ENCODE results near the gene ATRNL1. TPM values are rescaled to one million over a fixed set of nuclear protein-coding genes. Genes with fewer than 3 reads are reported as not detected.

The ATRNL1 gene
- total and polyA plus RNA-seq, 2 of the 8 experiments (the other 6 are each of a cell fraction or from before 2014, with no cell fraction given) = 5.1 to 17.6 TPM

GRCh38 chr10:115171392-115171960 is 78.3 kb downstream of the ATRNL1 start:
- no peaks in the 10 kb centered on the region for H3K9me3 ChIP-seq (ENCODE audit: insufficient read depth in 2 of 2, low read depth in 1 of 2, low read length in 1 of 2)
- no peak overlapping the region for H3K56ac ChIP-seq (replicated peaks; ENCODE audit: insufficient read length, low read depth, low read length)
- H3K4ac ChIP-seq (replicated peaks; ENCODE audit: insufficient read length, low read depth, low read length) = no peak overlapping the region
- FAIRE-seq (no peak), DNase-seq (ENCODE audit: low read depth in 1 of 2, low spot score in 2 of 2) (no peak)
- no peaks in the 10 kb centered on the region for H3K23me2 ChIP-seq (ENCODE audit: low read depth, low read length)
- H4K20me1 ChIP-seq (replicated peaks in 1 of 2; ENCODE audit: control insufficient read depth in 1 of 2, insufficient read depth in 2 of 2, low read length in 2 of 2) = no peaks in the 10 kb centered on the region
- H3K4me1 ChIP-seq (replicated peaks in 1 of 4; ENCODE audit: control insufficient read depth in 3 of 4, insufficient read depth in 4 of 4, low read length in 3 of 4) = no peaks in the 10 kb centered on the region
- no peak overlapping the region for H4K5ac ChIP-seq (ENCODE audit: insufficient read length, low read depth, low read length)
- ChIA-PET POLR2A (ENCODE audit: partially characterized antibody) (no interaction called here), CTCF (ENCODE audit: partially characterized antibody) (interaction anchor here (0.8 to 3.3 kb wide), 11 partner anchors 9 to 328 kb away, joined by 3 to 18 read pairs (median 3); no protein-coding TSS in a partner anchor)
- H2BK15ac ChIP-seq (ENCODE audit: low read length) = no peak overlapping the region
- H3K27me3 ChIP-seq (replicated peaks in 1 of 4; ENCODE audit: control insufficient read depth in 3 of 4, extremely low read depth in 1 of 4, insufficient read depth in 3 of 4, low read length in 3 of 4) = no peaks in the 10 kb centered on the region
- no peaks in the 10 kb centered on the region for H3K79me2 ChIP-seq (ENCODE audit: control insufficient read depth in 1 of 2, insufficient read depth in 2 of 2, low read length in 2 of 2)
- H3K9ac ChIP-seq (replicated peaks in 1 of 4; ENCODE audit: extremely low read depth in 1 of 4, low read depth in 3 of 4, low read length in 3 of 4) = no peak overlapping the region
- 22% methylated on average over 1 of the region's 1 CpG; no CpG with 5 or more reads in 1 of the 2 experiments for WGBS, 2 experiments (ENCODE audit: extremely low coverage in 1 of 2, insufficient coverage in 1 of 2, insufficient read length in 1 of 2, insufficient replicate concordance in 2 of 2, low coverage in 1 of 2, low lambda C conversion rate in 2 of 2, missing lambda C conversion rate in 1 of 2)
- H2AK5ac ChIP-seq (ENCODE audit: low read depth, low read length) = no peak overlapping the region
- H3K23ac ChIP-seq (ENCODE audit: insufficient read length) = no peak overlapping the region
- TF ChIP-seq USF2 (IDR thresholded peaks at IDR 0.05; ENCODE audit: low read length) (no peak), RAD21 (IDR thresholded peaks at IDR 0.05 in 1 of 2, conservative IDR thresholded peaks at IDR 0.05 in 1 of 2; ENCODE audit: low read depth in 2 of 2, low read length in 2 of 2) (peak in 1 of 2 experiments; percentile 17; a peak in 2 of 4 replicates)
- H3K79me1 ChIP-seq (ENCODE audit: low read depth, low read length) = no peaks in the 10 kb centered on the region
- no peak overlapping the region for H3K14ac ChIP-seq (ENCODE audit: insufficient read length)
- H2BK20ac ChIP-seq (ENCODE audit: low read length) = no peak overlapping the region
- H3K36me3 ChIP-seq (ENCODE audit: control insufficient read depth in 2 of 4, insufficient read depth in 4 of 4, low read length in 3 of 4) = no peaks in the 10 kb centered on the region
- H3K4me3 ChIP-seq (ENCODE audit: extremely low read depth in 1 of 4, insufficient read depth in 2 of 4, low read depth in 3 of 4, low read length in 4 of 4) = no peak overlapping the region
- no peak overlapping the region for H2BK120ac ChIP-seq (replicated peaks; ENCODE audit: low read depth, low read length)
- no peak overlapping the region for H4K91ac ChIP-seq (replicated peaks; ENCODE audit: insufficient read length, low read length)
- no peak overlapping the region for H3K27ac ChIP-seq (ENCODE audit: low read depth, low read length)
- H2BK12ac ChIP-seq (ENCODE audit: low read depth, low read length) = no peak overlapping the region
- no peak overlapping the region for H4K8ac ChIP-seq (ENCODE audit: extremely low read depth, insufficient read depth, low read length)
- no peak overlapping the region for H2BK5ac ChIP-seq (ENCODE audit: low read depth, low read length)
- H3K4me2 ChIP-seq (ENCODE audit: insufficient read depth in 1 of 2, low read depth in 2 of 2, low read length in 2 of 2) = no peak overlapping the region
- H3K18ac ChIP-seq (ENCODE audit: extremely low read depth, low read length) = no peak overlapping the region
- no peak overlapping the region for H2AFZ ChIP-seq (ENCODE audit: low read length)

All from H1 (cell line).